GM08714 (cell line): ENCODE measurements around the gene NGEF.
"Not testable (repeated sequence)": the region's sequence is repeated elsewhere in the genome, so short reads cannot be mapped to it uniquely, and the experiment has no call there.

ENCODE experiments used
- H3K4me3 ChIP-seq: fragments of 200-500 bp; sonication (Bioruptor generic); 2 replicates; pipeline ENCODE4 v1.5.1; 2014; ENCODE audit warnings: mild to moderate bottlenecking, low read length, inconsistent platforms
- ZNF274 ChIP-seq: IDR thresholded peaks from 2 replicates; pipeline ENCODE4 v1.6.1; 2012; ENCODE audit warnings: mild to moderate bottlenecking, low read depth, low read length

Gene NGEF

GRCh38 chr2:232911712-232912277, 101.3 kb downstream of the NGEF start:
- no peak overlapping the region for H3K4me3 ChIP-seq
- TF ChIP-seq ZNF274: no peak

- TF ChIP-seq ZNF274: no peak
- no peak overlapping the region for H3K4me3 ChIP-seq
Measured at GRCh38 chr2:232910376-232910775, 102.7 kb downstream of the NGEF start.

- no peak overlapping the region for H3K4me3 ChIP-seq
- TF ChIP-seq ZNF274: no peak
Measured at GRCh38 chr2:232908695-232909094, 104.4 kb downstream of the NGEF start.

- not testable (repeated sequence) for H3K4me3 ChIP-seq
Measured at GRCh38 chr2:232907718-232908085, 105.4 kb downstream of the NGEF start.

GRCh38 chr2:232906867-232907717, 106.0 kb downstream of the NGEF start:
- not testable (repeated sequence) for H3K4me3 ChIP-seq

GRCh38 chr2:232903989-232904388, 109.1 kb downstream of the NGEF start:
- no peak for TF ChIP-seq ZNF274
- no peak overlapping the region for H3K4me3 ChIP-seq

- no peak overlapping the region for H3K4me3 ChIP-seq
- no peak for TF ChIP-seq ZNF274
Measured at GRCh38 chr2:232901736-232902578, 111.1 kb downstream of the NGEF start.

GRCh38 chr2:232900811-232901735, 112.0 kb downstream of the NGEF start:
- TF ChIP-seq ZNF274: no peak
- no peak overlapping the region for H3K4me3 ChIP-seq

GRCh38 chr2:232898592-232899543, 114.2 kb downstream of the NGEF start:
- no peak for TF ChIP-seq ZNF274
- no peak overlapping the region for H3K4me3 ChIP-seq

- no peak for TF ChIP-seq ZNF274
- no peak overlapping the region for H3K4me3 ChIP-seq
Measured at GRCh38 chr2:232897598-232898408, 115.3 kb downstream of the NGEF start.

GRCh38 chr2:232896720-232897597, 116.1 kb downstream of the NGEF start:
- TF ChIP-seq ZNF274: no peak
- no peak overlapping the region for H3K4me3 ChIP-seq

- TF ChIP-seq ZNF274: no peak
- H3K4me3 ChIP-seq: no peak overlapping the region
Measured at GRCh38 chr2:232896111-232896510, 116.9 kb downstream of the NGEF start.
